K562 (cell line): ENCODE measurements around the gene ZFYVE28. TPM values are rescaled to one million over a fixed set of nuclear protein-coding genes. Genes with fewer than 3 reads are reported as not detected.

Experiments
- ATAC-seq: fragments of 200-7000 bp; cut with Tn5 transposase; 3 replicates; pipeline ENCODE4 v1.9.1; 2020; ENCODE audit warnings: moderate library complexity
- BruUV-seq: library from RNA; stranded (reverse); fragments of 400-500 nt; replicated peaks from 2 replicates; lab custom pipeline; 2021; lab: Mats Ljungman, UMichigan
- CTCF ChIA-PET: fragments of 300-600 bp; formaldehyde crosslinking; extraction: SDS; loops from one replicate; lab custom pipeline; 2021; ENCODE audit warnings: low intra/inter-chr PET ratio; lab: Yijun Ruan, JAX
- POLR2A ChIA-PET: fragments of 300-600, 350-650 bp; sonication (Branson Sonifier 250); formaldehyde crosslinking; extraction: SDS; loops from one replicate; lab custom pipeline; 2021; ENCODE audit warnings: antibody characterized with exemption, inconsistent platforms; lab: Yijun Ruan, JAX
- DNase-seq, 4 experiments: peaks; one replicate each; pipeline versions ENCODE4 v3.0.0 to v3.0.0-alpha.2; 2011 to 2018; ENCODE audit warnings: low spot score in 3 of 4, mixed read lengths in 3 of 4; ENCODE audit errors: extremely low read depth in 1 of 4
- FAIRE-seq: peaks from 2 replicates; lab custom pipeline; 2011; peaks lifted over from hg19 to GRCh38; lab: Jason Lieb, UNC
- H2AFZ ChIP-seq: 2 replicates; pipeline ENCODE4 v1.6.0; 2011; ENCODE audit warnings: low read depth, low read length, control low read depth, inconsistent platforms
- H3K27ac ChIP-seq: fragments of 200-600 bp; 3 replicates; pipeline ENCODE4 v1.8.0; 2011; ENCODE audit warnings: low read depth, mild to moderate bottlenecking, control low read depth, inconsistent platforms, low read length, moderate library complexity, mixed read lengths; ENCODE audit errors: extremely low read depth
- H3K27me3 ChIP-seq, 2 experiments: fragments of 300-600 bp in 1 of 2; 2 replicates in 1 of 2; 3 replicates in 1 of 2; pipeline versions ENCODE4 v1.6.0 to v1.8.0; 2011; ENCODE audit warnings: inconsistent platforms in 2 of 2, low read length in 2 of 2, mild to moderate bottlenecking in 1 of 2, mixed read lengths in 1 of 2, moderate library complexity in 1 of 2; ENCODE audit not compliant: control insufficient read depth in 2 of 2, insufficient read depth in 2 of 2
- H3K36me3 ChIP-seq: fragments of 300-600 bp; 3 replicates; pipeline ENCODE4 v1.8.0; 2011; ENCODE audit warnings: mild to moderate bottlenecking, low read length, inconsistent platforms; ENCODE audit not compliant: control insufficient read depth, insufficient read depth
- H3K4me1 ChIP-seq, 2 experiments: fragments of 200-600 bp in 1 of 2; replicated peaks in 1 of 2; 2 replicates in 1 of 2; 3 replicates in 1 of 2; pipeline versions ENCODE4 v1.5.1 to v1.8.0; 2011; ENCODE audit warnings: inconsistent platforms in 2 of 2, low read length in 2 of 2, mild to moderate bottlenecking in 1 of 2, mixed read lengths in 1 of 2, moderate library complexity in 1 of 2; ENCODE audit not compliant: control insufficient read depth in 2 of 2, insufficient read depth in 2 of 2
- H3K4me2 ChIP-seq: 2 replicates; pipeline ENCODE4 v1.6.1; 2011; ENCODE audit warnings: low read length, control low read depth, inconsistent platforms, mixed read lengths; ENCODE audit not compliant: insufficient read depth
- H3K4me3 ChIP-seq: fragments of 200-600 bp; sonication (generic), shearing (Covaris generic); 2 replicates; pipeline ENCODE4 v1.5.1; 2016; ENCODE audit warnings: control low read depth, inconsistent platforms
- H3K79me2 ChIP-seq: fragments of 200-600 bp; 3 replicates; pipeline ENCODE4 v1.8.0; 2011; ENCODE audit warnings: low read length, inconsistent platforms; ENCODE audit not compliant: control insufficient read depth, insufficient read depth
- H3K9ac ChIP-seq, 2 experiments: 2 replicates each; pipeline versions ENCODE4 v1.6.0 to v1.6.1; 2011; ENCODE audit warnings: low read depth in 2 of 2, low read length in 2 of 2, control low read depth in 1 of 2, inconsistent platforms in 1 of 2, mild to moderate bottlenecking in 1 of 2, mixed read lengths in 1 of 2; ENCODE audit not compliant: insufficient read depth in 1 of 2
- H3K9me1 ChIP-seq: one replicate; pipeline ENCODE4 v1.6.0; 2011; ENCODE audit warnings: inconsistent platforms, mild to moderate bottlenecking, low read length, moderate library complexity; ENCODE audit not compliant: control insufficient read depth, insufficient read depth
- H3K9me3 ChIP-seq: replicated peaks from 2 replicates; pipeline ENCODE4 v1.5.1; 2011; ENCODE audit warnings: low read depth, low read length, inconsistent platforms; ENCODE audit not compliant: control insufficient read depth, insufficient read depth
- H4K20me1 ChIP-seq: replicated peaks from 2 replicates; pipeline ENCODE4 v1.6.1; 2011; ENCODE audit warnings: low read length, inconsistent platforms, mixed read lengths; ENCODE audit not compliant: control insufficient read depth, insufficient read depth
- EP300 ChIP-seq: IDR thresholded peaks from 2 replicates; pipeline ENCODE4 v1.6.1; 2012; ENCODE audit warnings: low read length, improper control_type of control experiment
- ETV5 ChIP-seq: sonication (generic); formaldehyde crosslinking; IDR thresholded peaks from 2 replicates; pipeline ENCODE4 v1.4.0; 2020; ENCODE audit warnings: low read depth, mild to moderate bottlenecking, missing genetic modification reagents
- MYNN ChIP-seq, 2 experiments: sonication (generic); formaldehyde crosslinking in 1 of 2; IDR thresholded peaks; 2 replicates each; pipeline versions ENCODE4 v1.5.0 to v1.6.1; 2016 to 2020; ENCODE audit warnings: antibody characterized with exemption in 1 of 2, missing genetic modification reagents in 1 of 2
- PHTF2 ChIP-seq: fragments of 250-450 bp; sonication (Bioruptor Pico); IDR thresholded peaks from 2 replicates; pipeline ENCODE4 v1.5.0; 2021; ENCODE audit warnings: mild to moderate bottlenecking
- RCOR1 ChIP-seq, 2 experiments: IDR thresholded peaks; 2 replicates each; pipeline ENCODE4 v1.6.1; 2012; ENCODE audit warnings: low read depth in 2 of 2, low read length in 2 of 2, borderline replicate concordance in 1 of 2, improper control_type of control experiment in 1 of 2
- RUNX1 ChIP-seq: sonication (generic); IDR thresholded peaks from 2 replicates; pipeline ENCODE4 v1.6.1; 2016; ENCODE audit warnings: antibody characterized with exemption, low read depth
- YY1 ChIP-seq, 3 experiments: IDR thresholded peaks; 2 replicates each; pipeline ENCODE4 v1.6.1; 2011; ENCODE audit warnings: low read length in 2 of 3, mild to moderate bottlenecking in 2 of 3, moderate library complexity in 2 of 3, borderline replicate concordance in 1 of 3, control low read depth in 1 of 3, low read depth in 1 of 3; ENCODE audit not compliant: insufficient read depth in 3 of 3, insufficient replicate concordance in 2 of 3, control insufficient read depth in 1 of 3, insufficient read length in 1 of 3; ENCODE audit errors: extremely low read depth in 1 of 3
- ZNF165 ChIP-seq: fragments of 250-450 bp; sonication (Bioruptor Pico); IDR thresholded peaks from 2 replicates; pipeline ENCODE4 v1.4.0; 2020; ENCODE audit warnings: borderline replicate concordance
- ZNF175 ChIP-seq: fragments of 200-800 bp; sonication (Bioruptor generic); IDR thresholded peaks from 2 replicates; pipeline ENCODE4 v1.6.1; 2016; ENCODE audit warnings: low read depth, mild to moderate bottlenecking, missing genetic modification characterization, missing compliant biosample characterization
- ZNF699 ChIP-seq: fragments of 250-450 bp; sonication (Bioruptor Pico); IDR thresholded peaks from 2 replicates; pipeline ENCODE4 v1.8.0; 2021; ENCODE audit warnings: mild to moderate bottlenecking, moderate library complexity; ENCODE audit not compliant: insufficient replicate concordance
- WGBS: fragments of 100-300 bp; shearing (Covaris generic); methylation state at CpG from one replicate; pipeline ENCODE4 v1.1.6; 2016; ENCODE audit warnings: low coverage, mixed read lengths; ENCODE audit not compliant: insufficient coverage; ENCODE audit errors: missing lambda C conversion rate; 5-methylcytosine and 5-hydroxymethylcytosine counted together
- in situ Hi-C: fragments of 300-500 bp; cut with MboI; formaldehyde crosslinking; loops from 4 replicates; pipeline ENCODE4 v1.15.0; 2018; ENCODE audit warnings: inconsistent platforms, mixed read lengths
- intact Hi-C: fragments of 100-400 bp; cut with micrococcal nuclease; formaldehyde crosslinking; loops from 2 replicates; pipeline ENCODE4 v1.14.2; 2022
- polyA plus RNA-seq, 8 experiments: library from polyadenylated mRNA; depleted of rRNA in 4 of 8; stranded (reverse) in 5 of 8; unstranded in 3 of 8; fragments of >200 nt; fragmentation: Nextera tagmentation in 2 of 8; fragmentation: Illumina TruSeq in 1 of 8; extraction: Ambion mirVana in 2 of 8; extraction: Trizol in 1 of 8; gene quantifications; 2 replicates each; pipeline versions ENCODE4 v1.2.1 to v1.2.3, GENCODE V29; 2011 to 2014; ENCODE audit warnings: inconsistent platforms in 1 of 8, missing spikeins in 1 of 8
- total RNA-seq, 7 experiments: library from RNA; depleted of rRNA in 6 of 7; stranded (reverse); fragments of >200 nt in 6 of 7; fragmentation: Illumina TruSeq in 2 of 7; extraction: Trizol in 2 of 7; gene quantifications; 2 replicates each; pipeline versions ENCODE4 v1.2.1 to v1.2.3, GENCODE V29; 2011 to 2021; ENCODE audit warnings: low replicate concordance in 1 of 7
- TF ChIP-seq, protein P1 (sequence below): fragments of 450-650 bp; IDR thresholded peaks from 2 replicates; pipeline ENCODE4 v1.6.1; 2016
- TF ChIP-seq, protein P2 (sequence below): fragments of 250-450 bp; sonication (Bioruptor Pico); IDR thresholded peaks from 2 replicates; pipeline ENCODE4 v1.9.0; 2021; ENCODE audit warnings: mild to moderate bottlenecking, inconsistent platforms
- TF ChIP-seq, protein P3 (sequence below), 2 experiments: fragments of 450-650 bp; IDR thresholded peaks; 2 replicates each; pipeline ENCODE4 v1.6.1; 2018; ENCODE audit warnings: mild to moderate bottlenecking in 2 of 2, low read depth in 1 of 2; ENCODE audit not compliant: partially characterized antibody in 2 of 2

The ZFYVE28 gene
- total and polyA plus RNA-seq, 9 of the 15 experiments (the other 6 are each of a cell fraction or from before 2014, with no cell fraction given) = 1.3 to 24.8 (median 8.9) TPM

DNA sequence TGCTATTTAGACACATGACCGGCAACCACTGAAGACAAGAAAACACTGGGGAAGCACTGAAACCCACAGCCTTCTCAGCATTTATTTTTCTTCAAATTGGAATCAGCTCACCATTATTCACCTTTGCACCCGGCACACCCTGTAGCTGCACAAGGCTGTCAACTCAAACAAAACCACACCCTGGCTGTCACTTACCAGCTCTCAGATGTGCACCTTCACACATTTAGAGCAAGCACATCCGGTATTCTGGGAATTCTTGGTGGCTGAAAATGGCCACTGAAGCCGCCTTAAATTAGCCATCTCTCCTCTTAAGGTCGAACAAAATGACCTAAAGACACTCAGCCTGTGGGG, 5.9 kb downstream of the ZFYVE28 start:
- H3K4me2 ChIP-seq = peak overlapping the region; percentile 82
- peaks cover 96% of the 10 kb centered on the region for H3K79me2 ChIP-seq
- in situ Hi-C loops (no loop called here), intact Hi-C loops (loop anchor here (10.0 kb wide), 1 partner anchor 168 kb away; the partner anchor contains the start of genes HAUS3 and POLN)
- POLR2A ChIA-PET = interaction anchor here (0.6 to 1.7 kb wide), 4 partner anchors 10 to 127 kb away, joined by 3 to 18 read pairs (median 4); no protein-coding TSS in a partner anchor
- CTCF ChIA-PET = no interaction called here
- peak overlapping the region; percentile 84 for H3K27ac ChIP-seq
- H3K9ac ChIP-seq = peak overlapping the region; percentile 69 to 86; a peak in 3 of 4 replicates
- H3K9me3 ChIP-seq = no peaks in the 10 kb centered on the region
- H3K36me3 ChIP-seq = no peaks in the 10 kb centered on the region
- peak overlapping the region; percentile 37; the same call in 1 of the 2 replicates for H3K4me3 ChIP-seq
- peaks cover 60 to 72% of the 10 kb centered on the region in 2 experiments for H3K4me1 ChIP-seq
- no peaks in the 10 kb centered on the region for H3K9me1 ChIP-seq
- no peak for FAIRE-seq
- H4K20me1 ChIP-seq = no peaks in the 10 kb centered on the region; the same call in 1 of the 2 replicates
- TSS peak; percentile 23 for BruUV-seq
- DNase-seq = peak in 2 of 4 experiments; percentile 66 to 83
- no peaks in the 10 kb centered on the region for H3K27me3 ChIP-seq
- H2AFZ ChIP-seq = peak overlapping the region; percentile 74
- WGBS = 5% methylated on average over 5 of the region's 5 CpGs
- ATAC-seq = peak; percentile 7
- TF ChIP-seq ETV5 (peak; percentile 63; the same call in 1 of the 2 replicates), EP300 (peak; percentile 2; the same call in 1 of the 2 replicates), MYNN (IDR thresholded peaks at IDR 0.05) (no peak), MYNN (CRISPR knock-in tag; IDR thresholded peaks at IDR 0.05) (no peak), RCOR1 (IDR thresholded peaks at IDR 0.05; ENCODE audit: borderline replicate concordance in 1 of 2, low read depth in 2 of 2, low read length in 2 of 2) (0 out of 4 replicates have a peak, but pooled peaks of 1 of the 2 experiments have one; percentile 5), RUNX1 (0 out of 2 replicates have a peak, but pooled peaks have one; percentile 25), PHTF2 (no peak), ZNF699 (CRISPR knock-in tag) (no peak), YY1 (IDR thresholded peaks at IDR 0.05; ENCODE audit: borderline replicate concordance in 1 of 3, control insufficient read depth in 1 of 3, extremely low read depth in 1 of 3, insufficient read depth in 3 of 3, insufficient read length in 1 of 3, insufficient replicate concordance in 2 of 3, low read depth in 1 of 3, low read length in 2 of 3) (peak in 1 of 3 experiments; percentile 85), ZNF175 (no peak), ZNF165 (CRISPR knock-in tag) (no peak)
- TF ChIP-seq, protein P1, sequence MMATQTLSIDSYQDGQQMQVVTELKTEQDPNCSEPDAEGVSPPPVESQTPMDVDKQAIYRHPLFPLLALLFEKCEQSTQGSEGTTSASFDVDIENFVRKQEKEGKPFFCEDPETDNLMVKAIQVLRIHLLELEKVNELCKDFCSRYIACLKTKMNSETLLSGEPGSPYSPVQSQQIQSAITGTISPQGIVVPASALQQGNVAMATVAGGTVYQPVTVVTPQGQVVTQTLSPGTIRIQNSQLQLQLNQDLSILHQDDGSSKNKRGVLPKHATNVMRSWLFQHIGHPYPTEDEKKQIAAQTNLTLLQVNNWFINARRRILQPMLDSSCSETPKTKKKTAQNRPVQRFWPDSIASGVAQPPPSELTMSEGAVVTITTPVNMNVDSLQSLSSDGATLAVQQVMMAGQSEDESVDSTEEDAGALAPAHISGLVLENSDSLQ = peak; percentile 84
- TF ChIP-seq, protein P2, sequence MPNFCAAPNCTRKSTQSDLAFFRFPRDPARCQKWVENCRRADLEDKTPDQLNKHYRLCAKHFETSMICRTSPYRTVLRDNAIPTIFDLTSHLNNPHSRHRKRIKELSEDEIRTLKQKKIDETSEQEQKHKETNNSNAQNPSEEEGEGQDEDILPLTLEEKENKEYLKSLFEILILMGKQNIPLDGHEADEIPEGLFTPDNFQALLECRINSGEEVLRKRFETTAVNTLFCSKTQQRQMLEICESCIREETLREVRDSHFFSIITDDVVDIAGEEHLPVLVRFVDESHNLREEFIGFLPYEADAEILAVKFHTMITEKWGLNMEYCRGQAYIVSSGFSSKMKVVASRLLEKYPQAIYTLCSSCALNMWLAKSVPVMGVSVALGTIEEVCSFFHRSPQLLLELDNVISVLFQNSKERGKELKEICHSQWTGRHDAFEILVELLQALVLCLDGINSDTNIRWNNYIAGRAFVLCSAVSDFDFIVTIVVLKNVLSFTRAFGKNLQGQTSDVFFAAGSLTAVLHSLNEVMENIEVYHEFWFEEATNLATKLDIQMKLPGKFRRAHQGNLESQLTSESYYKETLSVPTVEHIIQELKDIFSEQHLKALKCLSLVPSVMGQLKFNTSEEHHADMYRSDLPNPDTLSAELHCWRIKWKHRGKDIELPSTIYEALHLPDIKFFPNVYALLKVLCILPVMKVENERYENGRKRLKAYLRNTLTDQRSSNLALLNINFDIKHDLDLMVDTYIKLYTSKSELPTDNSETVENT (CRISPR knock-in tag) = no peak
- TF ChIP-seq, protein P3, sequence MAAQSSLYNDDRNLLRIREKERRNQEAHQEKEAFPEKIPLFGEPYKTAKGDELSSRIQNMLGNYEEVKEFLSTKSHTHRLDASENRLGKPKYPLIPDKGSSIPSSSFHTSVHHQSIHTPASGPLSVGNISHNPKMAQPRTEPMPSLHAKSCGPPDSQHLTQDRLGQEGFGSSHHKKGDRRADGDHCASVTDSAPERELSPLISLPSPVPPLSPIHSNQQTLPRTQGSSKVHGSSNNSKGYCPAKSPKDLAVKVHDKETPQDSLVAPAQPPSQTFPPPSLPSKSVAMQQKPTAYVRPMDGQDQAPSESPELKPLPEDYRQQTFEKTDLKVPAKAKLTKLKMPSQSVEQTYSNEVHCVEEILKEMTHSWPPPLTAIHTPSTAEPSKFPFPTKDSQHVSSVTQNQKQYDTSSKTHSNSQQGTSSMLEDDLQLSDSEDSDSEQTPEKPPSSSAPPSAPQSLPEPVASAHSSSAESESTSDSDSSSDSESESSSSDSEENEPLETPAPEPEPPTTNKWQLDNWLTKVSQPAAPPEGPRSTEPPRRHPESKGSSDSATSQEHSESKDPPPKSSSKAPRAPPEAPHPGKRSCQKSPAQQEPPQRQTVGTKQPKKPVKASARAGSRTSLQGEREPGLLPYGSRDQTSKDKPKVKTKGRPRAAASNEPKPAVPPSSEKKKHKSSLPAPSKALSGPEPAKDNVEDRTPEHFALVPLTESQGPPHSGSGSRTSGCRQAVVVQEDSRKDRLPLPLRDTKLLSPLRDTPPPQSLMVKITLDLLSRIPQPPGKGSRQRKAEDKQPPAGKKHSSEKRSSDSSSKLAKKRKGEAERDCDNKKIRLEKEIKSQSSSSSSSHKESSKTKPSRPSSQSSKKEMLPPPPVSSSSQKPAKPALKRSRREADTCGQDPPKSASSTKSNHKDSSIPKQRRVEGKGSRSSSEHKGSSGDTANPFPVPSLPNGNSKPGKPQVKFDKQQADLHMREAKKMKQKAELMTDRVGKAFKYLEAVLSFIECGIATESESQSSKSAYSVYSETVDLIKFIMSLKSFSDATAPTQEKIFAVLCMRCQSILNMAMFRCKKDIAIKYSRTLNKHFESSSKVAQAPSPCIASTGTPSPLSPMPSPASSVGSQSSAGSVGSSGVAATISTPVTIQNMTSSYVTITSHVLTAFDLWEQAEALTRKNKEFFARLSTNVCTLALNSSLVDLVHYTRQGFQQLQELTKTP (IDR thresholded peaks at IDR 0.05; ENCODE audit: low read depth in 1 of 2, partially characterized antibody in 2 of 2) = no peak
